Epithelial cell of prostate (primary cell): ENCODE results near the gene SDHD.
A peak's percentile ranks its signal among the peaks of the same experiment; 100 is the strongest.
"Not testable (repeated sequence)": the region's sequence is repeated elsewhere in the genome, so short reads cannot be mapped to it uniquely, and the experiment has no call there.

ENCODE experiments used
- DNase-seq: peaks from one replicate; pipeline ENCODE4 v3.0.0-alpha.2; 2011; ENCODE audit warnings: low read depth, low spot score
- H3K27ac ChIP-seq: fragments of 450-650 bp; 2 replicates; pipeline ENCODE4 v1.5.1; 2017; ENCODE audit warnings: mild to moderate bottlenecking

The SDHD gene

GRCh38 chr11:112086422-112087191 lies at the start of gene SDHD, which contains the start of gene TIMM8B:
Gene SDHD (plus strand): TSS chr11:112086873. CDS start chr11:112086908, 35 bp downstream.
Gene TIMM8B (minus strand): TSS chr11:112086756. CDS start chr11:112086723, 33 bp downstream.
- peak; percentile 79 for DNase-seq
- peak within 1 kb of the TSS; percentile 44 for H3K27ac ChIP-seq

- no peak overlapping the region for H3K27ac ChIP-seq
- no peak for DNase-seq
Measured at GRCh38 chr11:112037527-112037926, 49.1 kb upstream of the SDHD start.

GRCh38 chr11:112042161-112042960 lies 44.3 kb upstream of the SDHD start:
- DNase-seq: no peak
- H3K27ac ChIP-seq: peak overlapping the region; percentile 9

GRCh38 chr11:112042961-112043304 lies 43.7 kb upstream of the SDHD start:
- H3K27ac ChIP-seq: no peak overlapping the region
- DNase-seq: no peak

GRCh38 chr11:112044961-112045360 lies 41.7 kb upstream of the SDHD start:
- DNase-seq: no peak
- no peak overlapping the region for H3K27ac ChIP-seq

GRCh38 chr11:112046647-112047046 lies 40.0 kb upstream of the SDHD start:
- not testable (repeated sequence) for DNase-seq, H3K27ac ChIP-seq

- peak overlapping the region; percentile 38 for H3K27ac ChIP-seq
- not testable (repeated sequence) for DNase-seq
Measured at GRCh38 chr11:112048256-112048655, 38.4 kb upstream of the SDHD start.

- H3K27ac ChIP-seq: no peak overlapping the region
Measured at GRCh38 chr11:112049777-112050176, 36.9 kb upstream of the SDHD start.

GRCh38 chr11:112050721-112051120 lies 36.0 kb upstream of the SDHD start:
- DNase-seq: no peak
- H3K27ac ChIP-seq: no peak overlapping the region

More at GRCh38 chr11:112049777-112050176, 36.9 kb upstream of the SDHD start:
- DNase-seq: no peak

- DNase-seq: no peak
- H3K27ac ChIP-seq: no peak overlapping the region
Measured at GRCh38 chr11:112051768-112052167, 34.9 kb upstream of the SDHD start.

GRCh38 chr11:112057170-112057569 lies 29.5 kb upstream of the SDHD start:
- no peak overlapping the region for H3K27ac ChIP-seq
- no peak for DNase-seq

- no peak for DNase-seq
- H3K27ac ChIP-seq: no peak overlapping the region
Measured at GRCh38 chr11:112058103-112058502, 28.6 kb upstream of the SDHD start.

GRCh38 chr11:112062923-112063322 lies 23.8 kb upstream of the SDHD start:
- DNase-seq: no peak
- no peak overlapping the region for H3K27ac ChIP-seq

- DNase-seq: peak; percentile 34
Measured at GRCh38 chr11:112073941-112074811, 12.5 kb upstream of the SDHD start, which contains the start of the genes NKAPD1 and PIH1D2. Gene NKAPD1 (plus strand): TSS chr11:112074299. CDS start chr11:112075575, 1,276 bp downstream. Gene PIH1D2 (minus strand): TSS chr11:112074017. CDS start chr11:112073174, 843 bp downstream.

GRCh38 chr11:112082729-112083128 lies 3.9 kb upstream of the SDHD start:
- DNase-seq: peak; percentile 12
- peak overlapping the region; percentile 23 for H3K27ac ChIP-seq

More at GRCh38 chr11:112073941-112074811, 12.5 kb upstream of the SDHD start, which contains the start of the genes NKAPD1 and PIH1D2:
- H3K27ac ChIP-seq: peak within 1 kb of the TSS; percentile 87

GRCh38 chr11:112085822-112086421 lies 751 bp upstream of the SDHD start:
- DNase-seq: no peak

GRCh38 chr11:112087212-112087611 lies 539 bp downstream of the SDHD start:
- no peak for DNase-seq
- H3K27ac ChIP-seq: peak overlapping the region; percentile 44

More at GRCh38 chr11:112085822-112086421, 751 bp upstream of the SDHD start:
- H3K27ac ChIP-seq: peak overlapping the region; percentile 44

- DNase-seq, H3K27ac ChIP-seq: not testable (repeated sequence)
Measured at GRCh38 chr11:112095302-112095701, 8.6 kb downstream of the SDHD start.

- no peak for DNase-seq
- H3K27ac ChIP-seq: no peak overlapping the region
Measured at GRCh38 chr11:112096194-112096593, 9.5 kb downstream of the SDHD start.
